GM19025 (cell line): Measurements from ENCODE around the gene UBE2V1.

Experiments
- ATAC-seq: cut with Tn5 transposase; IDR thresholded peaks from one replicate; pipeline ENCODE4 v1.9.1; 2021; ENCODE audit warnings: mild to moderate bottlenecking, low read depth, moderate library complexity; ENCODE audit not compliant: unreplicated experiment

Gene UBE2V1

DNA sequence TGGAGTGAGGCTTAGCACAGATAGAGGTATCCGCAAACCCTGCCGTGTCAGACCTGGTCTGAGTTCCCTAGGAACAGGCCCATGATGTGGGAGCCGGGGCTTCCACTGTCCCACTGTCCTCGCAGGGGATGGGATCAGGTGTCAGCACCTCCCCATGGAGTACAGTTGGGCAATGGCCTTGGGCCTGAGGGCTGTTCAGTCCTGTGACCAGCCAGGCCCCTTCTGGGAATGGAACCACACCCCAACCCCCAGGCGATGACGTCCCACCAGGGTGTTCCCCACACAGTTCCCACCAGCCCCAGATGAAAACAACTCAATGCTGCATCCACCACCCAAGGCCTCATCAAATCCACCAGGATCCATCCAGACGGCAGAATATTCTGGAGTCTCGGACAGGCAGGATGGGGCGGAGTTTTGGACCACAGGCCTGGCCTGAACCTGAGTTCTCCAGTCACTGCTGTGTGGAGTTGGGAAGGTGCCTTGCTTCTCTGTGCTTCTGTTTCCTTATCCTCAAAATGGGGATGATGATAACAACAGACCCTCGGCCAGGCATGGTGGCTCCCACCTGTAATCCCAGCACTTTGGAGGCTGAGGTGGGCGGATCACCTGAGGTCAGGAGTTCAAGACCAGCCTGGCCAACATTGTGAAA, 62.2 kb downstream of the UBE2V1 start:
- ATAC-seq, result no peak

DNA sequence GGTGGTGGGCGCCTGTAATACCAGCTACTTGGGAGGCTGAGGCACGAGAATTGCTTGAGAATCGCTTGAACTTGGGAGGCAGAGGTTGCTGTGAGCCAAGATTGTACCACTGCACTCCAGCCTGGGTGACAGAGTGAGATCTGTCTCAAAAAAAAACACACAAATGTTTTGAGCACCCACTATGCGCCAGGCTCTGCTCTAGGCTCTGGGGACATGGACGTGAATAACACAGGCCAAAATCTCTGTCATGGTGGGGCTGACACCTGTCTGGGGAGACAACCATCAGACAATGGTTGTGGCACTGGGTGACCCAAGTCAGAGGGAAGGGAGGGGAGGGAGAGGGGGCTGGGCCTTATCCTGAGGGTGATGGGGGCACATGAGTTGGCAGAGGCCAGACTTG, 62.7 kb downstream of the UBE2V1 start:
- no peak for ATAC-seq

GRCh38 chr20:50049442-50050026, 63.4 kb downstream of the UBE2V1 start:
- ATAC-seq, result no peak

- ATAC-seq, result no peak
Observed at GRCh38 chr20:50048420-50049166, 64.4 kb downstream of the UBE2V1 start.

DNA sequence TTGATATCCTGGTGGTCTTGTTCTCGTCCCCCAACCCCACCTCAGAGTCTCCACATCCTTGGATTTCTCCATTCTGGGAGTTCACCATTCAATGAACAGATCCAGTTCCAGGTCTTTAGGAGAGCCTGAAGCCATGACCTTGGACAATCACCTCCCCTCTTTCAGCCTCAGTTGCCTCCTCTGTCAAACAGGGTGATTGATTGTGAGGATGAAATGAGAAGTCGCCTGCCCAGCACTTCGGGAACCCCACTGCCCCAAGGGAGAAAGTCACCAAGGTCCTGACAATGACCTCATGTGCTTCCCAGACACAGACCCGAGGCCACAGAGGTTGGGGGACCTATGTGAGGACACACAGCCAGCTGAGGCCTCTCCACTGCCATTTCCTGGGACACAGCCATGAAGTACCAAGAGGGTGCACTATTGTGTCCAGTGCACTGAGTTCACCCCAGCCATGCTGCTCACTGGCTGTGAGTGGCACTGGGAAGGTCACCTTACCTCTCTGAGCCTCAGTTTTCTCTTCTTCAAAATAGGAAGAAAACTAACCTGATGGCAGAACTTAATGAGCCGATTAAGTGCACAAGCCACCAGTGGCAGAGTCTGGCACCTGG, 68.5 kb downstream of the UBE2V1 start:
- no peak for ATAC-seq

- ATAC-seq, result no peak
Observed at GRCh38 chr20:50043573-50044352, 69.2 kb downstream of the UBE2V1 start.

DNA sequence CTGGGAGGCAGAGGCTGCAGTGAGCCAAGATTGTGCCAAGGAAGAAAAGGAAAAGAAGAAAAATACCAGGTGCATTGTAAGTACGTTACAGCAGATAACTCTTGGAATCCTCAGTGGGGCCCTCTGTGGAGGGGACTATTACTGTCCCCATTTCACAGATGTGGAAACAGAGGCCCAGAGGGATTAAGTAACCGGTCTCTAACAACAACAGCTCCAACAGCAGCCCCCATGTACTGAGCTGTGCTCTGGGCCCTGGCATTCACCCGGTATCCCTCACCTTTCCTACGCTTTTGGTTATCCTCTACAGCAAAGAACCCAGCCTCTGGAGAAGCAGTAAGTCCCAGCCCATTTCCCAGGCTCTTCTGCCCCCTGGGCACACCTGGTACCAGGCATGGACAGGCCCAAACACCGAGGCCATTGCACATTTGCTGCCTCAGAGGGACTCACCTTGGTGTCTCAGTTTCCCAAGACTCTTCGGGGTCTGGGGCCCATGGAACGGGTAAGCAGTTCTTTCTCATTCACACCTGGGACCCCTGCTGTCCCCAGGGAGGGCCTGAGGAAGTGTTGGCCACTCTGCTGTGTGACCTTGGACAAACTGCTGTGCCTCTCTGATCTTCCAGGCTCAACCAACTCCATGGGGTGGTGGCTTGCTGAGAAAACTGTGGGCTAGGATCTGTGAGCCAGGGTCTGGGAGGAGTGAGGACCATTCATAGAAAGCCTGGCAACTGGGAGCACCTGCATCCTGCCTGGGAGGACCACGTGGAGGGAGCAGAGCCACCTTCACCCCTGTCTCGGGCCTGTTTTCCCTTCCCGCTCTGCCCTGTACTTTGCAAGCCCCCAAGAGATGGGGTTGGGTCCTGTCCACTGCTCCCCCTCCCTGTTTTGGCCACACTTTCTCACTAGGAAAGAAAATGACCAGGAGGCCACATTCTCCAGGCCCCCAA, 70.3 kb downstream of the UBE2V1 start:
- no peak for ATAC-seq

DNA sequence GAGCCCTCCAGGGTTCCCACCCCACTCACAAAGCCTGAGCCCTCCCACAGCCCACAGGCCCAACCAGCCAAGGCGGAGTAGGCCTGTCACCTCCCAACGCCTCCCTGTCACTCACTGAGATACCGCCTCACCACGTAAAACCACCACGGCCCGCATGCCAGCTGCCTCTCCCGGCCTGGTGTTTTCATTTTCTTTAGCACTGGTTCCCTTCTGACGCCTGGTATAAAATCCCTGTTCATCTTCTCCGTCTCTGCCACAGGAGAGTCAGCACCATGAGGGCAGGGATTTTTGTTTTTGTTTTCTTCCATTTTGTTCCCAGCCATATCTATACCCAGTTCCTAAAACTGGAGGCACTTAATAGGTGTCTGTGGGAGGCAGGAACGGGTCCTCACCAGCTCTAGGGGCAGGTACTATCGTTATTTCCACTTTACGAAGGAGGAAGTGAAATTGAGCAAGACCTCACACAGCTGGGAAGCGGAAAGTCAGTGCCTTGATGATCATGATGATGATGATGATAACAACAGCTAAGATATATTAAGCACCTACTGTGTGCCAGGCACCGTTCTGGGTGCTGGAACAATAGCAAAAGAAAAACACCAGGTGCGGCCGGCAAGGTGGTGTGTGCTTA, 71.6 kb downstream of the UBE2V1 start:
- no peak for ATAC-seq

DNA sequence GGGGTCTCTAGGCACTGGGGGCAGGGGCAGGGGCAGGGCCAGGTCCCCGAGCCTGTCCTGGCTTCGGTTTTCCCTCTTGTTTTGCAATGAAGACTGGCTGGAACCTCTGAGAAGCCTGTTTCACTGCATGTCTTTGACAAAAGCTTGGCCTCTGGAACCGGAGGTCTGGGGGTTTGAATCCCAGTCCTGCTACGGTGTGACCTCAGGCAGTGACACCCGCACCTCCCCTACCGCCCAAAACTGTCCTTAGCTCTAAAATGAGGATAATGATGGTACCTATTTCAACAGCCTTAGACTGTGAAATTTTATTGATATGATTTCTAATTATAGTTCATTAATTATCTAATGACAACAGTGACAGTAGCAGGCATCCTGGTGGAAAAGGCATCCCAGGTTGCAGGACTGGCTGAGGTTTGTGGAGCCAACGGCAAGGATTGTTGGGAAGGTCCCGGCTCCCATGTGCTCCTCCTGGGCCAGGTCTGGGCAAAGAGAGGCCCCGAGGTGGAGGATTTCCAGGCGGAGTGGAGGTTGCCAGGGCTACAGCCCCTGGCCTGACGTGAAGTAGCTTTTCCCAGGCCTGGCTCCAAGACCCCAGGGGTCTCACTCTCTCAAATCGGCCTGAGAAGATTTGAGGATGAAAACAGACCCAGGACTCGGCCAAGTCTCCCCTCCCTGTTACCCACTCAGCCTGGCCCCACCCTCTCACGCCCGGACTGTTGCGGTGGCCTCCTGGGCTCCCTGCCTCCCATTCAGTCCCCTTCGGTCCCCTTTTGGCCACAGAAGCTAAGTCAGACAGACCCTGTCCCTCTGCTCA, 72.3 kb downstream of the UBE2V1 start:
- no peak for ATAC-seq

GRCh38 chr20:50039706-50040431, 73.1 kb downstream of the UBE2V1 start:
- no peak for ATAC-seq

DNA sequence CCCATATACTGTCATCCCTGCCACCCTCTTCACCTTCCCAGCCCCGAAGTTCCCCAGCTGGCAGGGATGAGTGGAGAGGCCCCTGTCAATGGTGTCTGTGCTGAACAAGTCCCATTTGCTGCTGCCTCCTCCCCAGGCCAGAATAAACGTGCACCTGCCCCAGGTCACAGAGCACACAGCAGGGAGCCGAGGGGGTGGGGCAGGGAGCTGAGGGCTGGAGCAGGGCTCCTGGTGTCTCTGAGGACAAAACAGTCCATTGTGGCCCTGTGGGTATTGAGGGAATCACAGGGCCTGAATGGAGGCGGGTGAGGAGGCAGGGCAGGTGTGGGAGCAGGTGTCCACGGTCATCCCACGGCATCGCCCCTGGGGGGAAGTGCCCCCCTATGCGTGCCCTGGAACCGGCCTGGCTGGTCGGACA, 74.4 kb downstream of the UBE2V1 start:
- ATAC-seq, result no peak

GRCh38 chr20:50038169-50038568, 74.8 kb downstream of the UBE2V1 start:
- no peak for ATAC-seq

DNA sequence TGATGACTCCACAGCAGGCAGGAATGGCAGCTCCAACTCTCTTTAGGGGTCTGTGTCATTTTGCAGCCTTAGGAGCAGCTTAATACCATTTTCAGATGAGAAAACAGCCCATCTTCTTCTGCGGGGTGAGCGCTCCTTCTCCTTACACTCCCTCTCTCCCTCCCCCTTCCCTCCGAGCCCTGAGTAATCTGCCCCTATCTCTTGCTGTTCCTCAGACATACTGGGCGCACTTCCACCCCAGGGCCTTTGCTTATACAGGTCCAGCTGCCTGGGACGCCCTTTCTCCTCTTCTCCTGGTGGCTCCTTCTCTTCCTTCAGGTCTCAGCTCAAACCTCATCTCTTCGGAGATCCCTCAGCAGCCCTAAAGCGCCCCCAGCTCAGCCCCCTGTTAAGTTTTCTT, 75.4 kb downstream of the UBE2V1 start:
- no peak for ATAC-seq

DNA sequence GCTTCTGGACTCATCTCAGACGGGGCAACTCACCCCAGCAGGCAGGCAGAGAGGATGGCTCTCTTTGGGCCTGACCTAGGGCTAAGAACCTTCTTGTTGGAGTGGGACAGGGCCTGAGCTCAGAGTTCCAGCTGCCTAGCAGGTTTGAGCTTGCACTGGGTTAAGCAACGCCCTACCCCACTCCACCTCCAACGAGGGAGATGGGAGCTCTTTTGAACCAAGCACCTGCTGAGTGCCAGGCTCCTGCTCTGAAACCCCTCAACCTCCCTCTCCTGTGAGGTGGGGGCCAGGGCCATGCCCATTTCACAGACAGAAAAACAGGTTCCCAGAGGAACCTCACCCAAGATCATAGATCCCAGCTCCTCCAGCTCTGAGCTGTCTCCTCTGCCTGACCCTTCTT, 75.8 kb downstream of the UBE2V1 start:
- ATAC-seq, result no peak

DNA sequence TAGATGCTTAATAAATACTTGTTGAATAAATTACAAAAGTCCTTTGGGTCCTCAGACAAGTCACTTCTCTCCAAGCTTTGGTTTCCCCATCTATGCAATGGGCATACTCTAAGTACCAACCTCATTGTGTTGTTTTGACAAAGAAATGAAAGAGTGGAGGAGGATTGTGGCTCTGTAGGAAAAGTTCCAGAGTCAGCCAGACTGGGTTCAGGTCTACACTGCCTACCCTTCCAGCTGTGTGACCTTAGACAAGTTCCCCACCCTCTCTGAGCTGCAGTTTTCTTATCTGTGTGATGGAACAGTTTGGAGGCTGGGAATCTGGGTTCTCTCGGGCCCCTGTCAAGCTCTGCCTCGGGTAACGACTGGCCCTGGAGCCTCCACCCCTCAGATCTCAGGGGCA, 76.2 kb downstream of the UBE2V1 start:
- ATAC-seq, result no peak

GRCh38 chr20:50034567-50035180, 78.3 kb downstream of the UBE2V1 start:
- ATAC-seq, result no peak

DNA sequence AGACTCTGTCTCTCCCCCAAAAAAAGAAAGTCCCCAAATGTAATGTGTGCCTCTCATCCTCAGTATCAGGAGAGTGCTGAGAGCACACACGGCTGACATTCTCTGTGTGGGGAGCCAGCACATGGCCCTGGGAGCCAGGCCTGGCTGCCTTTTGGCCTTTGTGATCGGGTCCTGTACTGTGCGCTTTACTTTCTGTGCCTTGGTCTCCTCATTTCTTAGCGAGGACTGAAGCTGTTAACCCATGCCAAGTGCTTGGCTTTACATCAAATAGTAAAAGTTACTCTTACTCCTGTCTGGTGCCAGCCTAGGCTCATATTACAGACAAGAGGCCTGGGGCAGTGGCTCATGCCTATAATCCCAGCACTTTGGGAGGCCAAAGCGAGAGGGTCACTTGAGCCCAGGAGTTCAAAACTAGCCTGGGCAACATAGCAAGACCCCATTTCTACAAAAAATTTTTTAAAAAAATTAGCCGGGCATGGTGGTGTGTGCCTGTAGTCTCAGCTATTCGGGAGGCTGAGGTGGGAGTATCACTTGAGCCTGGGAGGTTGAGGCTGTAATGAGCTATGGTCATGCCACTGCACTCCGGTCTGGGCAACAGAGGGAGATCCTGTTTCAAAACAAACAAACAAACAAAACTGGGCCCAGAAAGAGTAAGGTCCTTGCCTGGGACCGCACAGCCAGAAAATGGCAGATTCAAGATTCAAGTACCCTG, 79.8 kb downstream of the UBE2V1 start:
- ATAC-seq, result no peak
